Measurements from ENCODE around the gene COQ8A.

DNA sequence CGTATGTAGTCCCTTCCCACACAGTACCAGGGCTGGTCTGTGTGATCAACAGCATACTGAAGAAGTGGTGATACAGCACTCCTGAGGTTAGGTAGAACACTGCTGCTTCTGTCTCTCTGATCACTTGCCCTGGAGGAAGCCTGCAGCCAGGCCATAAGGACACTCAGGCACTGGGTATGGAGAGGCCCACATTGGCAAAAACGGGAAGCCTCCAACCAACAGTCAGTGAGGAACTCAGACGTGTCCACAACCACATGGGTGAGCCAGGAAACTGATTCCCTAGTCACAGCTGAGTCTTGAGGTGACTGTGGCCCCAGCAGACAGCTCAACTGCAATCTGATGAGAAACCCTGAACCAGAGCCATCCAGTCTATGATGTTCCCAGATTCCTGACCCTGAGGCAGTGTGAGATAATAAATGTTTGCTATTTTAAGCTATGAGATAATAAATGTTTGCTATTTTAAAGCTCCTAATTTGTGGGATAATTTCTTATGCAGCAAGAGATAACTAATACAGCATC, 62.5 kb downstream of the COQ8A start:
- TF ChIP-seq POLR2A (IDR thresholded peaks at IDR 0.05; ENCODE audit: low read depth, low read length) (no peak), TAF1 (IDR thresholded peaks at IDR 0.05; ENCODE audit: borderline replicate concordance, low read depth, low read length) (no peak)
